H1 (cell line): ENCODE measurements around the gene BCL2A1. TPM values are rescaled to one million over a fixed set of nuclear protein-coding genes. Genes with fewer than 3 reads are reported as not detected.

Experiments
- CTCF ChIA-PET: fragments of 300-600 bp; sonication (Branson Sonifier 250); formaldehyde crosslinking; loops from one replicate; lab custom pipeline; 2021; ENCODE audit not compliant: partially characterized antibody; lab: Charles Lee
- POLR2A ChIA-PET: fragments of 300-600 bp; sonication (Branson Sonifier 250); formaldehyde crosslinking; loops from one replicate; lab custom pipeline; 2021; ENCODE audit warnings: inconsistent platforms; ENCODE audit not compliant: partially characterized antibody; lab: Charles Lee
- DNase-seq, 2 experiments: peaks; one replicate each; pipeline versions ENCODE4 v3.0.0 to v3.0.0-alpha.2; 2010 to 2022; ENCODE audit warnings: low spot score in 2 of 2, low read depth in 1 of 2, mixed read lengths in 1 of 2
- FAIRE-seq: peaks from 2 replicates; lab custom pipeline; 2011; peaks lifted over from hg19 to GRCh38; lab: Jason Lieb, UNC
- H2AFZ ChIP-seq: 2 replicates; pipeline ENCODE4 v1.8.1; 2012; ENCODE audit warnings: low read length, inconsistent platforms
- H2AK5ac ChIP-seq: 2 replicates; pipeline ENCODE4 v1.6.1; 2013; ENCODE audit warnings: low read depth, low read length
- H2BK120ac ChIP-seq: replicated peaks from 2 replicates; pipeline ENCODE3; 2013; ENCODE audit warnings: low read depth, low read length, inconsistent platforms
- H2BK12ac ChIP-seq: 2 replicates; pipeline ENCODE4 v1.6.1; 2013; ENCODE audit warnings: low read depth, low read length
- H2BK15ac ChIP-seq: 2 replicates; pipeline ENCODE4 v1.6.1; 2013; ENCODE audit warnings: low read length
- H2BK20ac ChIP-seq: 2 replicates; pipeline ENCODE4 v1.6.1; 2013; ENCODE audit warnings: low read length
- H2BK5ac ChIP-seq: 2 replicates; pipeline ENCODE4 v1.6.1; 2013; ENCODE audit warnings: low read depth, low read length
- H3K14ac ChIP-seq: 2 replicates; pipeline ENCODE4 v1.6.1; 2013; ENCODE audit warnings: inconsistent platforms; ENCODE audit not compliant: insufficient read length
- H3K18ac ChIP-seq: 2 replicates; pipeline ENCODE4 v1.6.1; 2013; ENCODE audit warnings: low read length; ENCODE audit errors: extremely low read depth
- H3K23ac ChIP-seq: 2 replicates; pipeline ENCODE4 v1.6.1; 2013; ENCODE audit warnings: inconsistent platforms; ENCODE audit not compliant: insufficient read length
- H3K23me2 ChIP-seq: 2 replicates; pipeline ENCODE4 v1.6.1; 2013; ENCODE audit warnings: low read depth, low read length
- H3K27ac ChIP-seq: 2 replicates; pipeline ENCODE4 v1.6.1; 2011; ENCODE audit warnings: low read depth, low read length, inconsistent platforms
- H3K27me3 ChIP-seq, 4 experiments: replicated peaks in 1 of 4; 1 replicate in 1 of 4; 2 replicates in 3 of 4; pipeline versions ENCODE4 v1.6.1 to v1.8.1; 2011 to 2013; ENCODE audit warnings: low read length in 3 of 4, mild to moderate bottlenecking in 3 of 4, inconsistent platforms in 2 of 4, mixed read lengths in 2 of 4, moderate library complexity in 1 of 4; ENCODE audit not compliant: control insufficient read depth in 3 of 4, insufficient read depth in 3 of 4; ENCODE audit errors: extremely low read depth in 1 of 4
- H3K36me3 ChIP-seq, 4 experiments: 2 replicates each; pipeline versions ENCODE4 v1.6.1 to v1.8.1; 2011 to 2013; ENCODE audit warnings: mild to moderate bottlenecking in 4 of 4, low read length in 3 of 4, moderate library complexity in 2 of 4, control low read depth in 1 of 4, inconsistent platforms in 1 of 4; ENCODE audit not compliant: insufficient read depth in 4 of 4, control insufficient read depth in 2 of 4
- H3K4ac ChIP-seq: replicated peaks from 2 replicates; pipeline ENCODE3; 2013; ENCODE audit warnings: low read length, low read depth, mixed read lengths, inconsistent platforms; ENCODE audit not compliant: insufficient read length
- H3K4me1 ChIP-seq, 4 experiments: replicated peaks in 1 of 4; 1 replicate in 1 of 4; 2 replicates in 3 of 4; pipeline versions ENCODE4 v1.6.1 to v1.8.1; 2011 to 2013; ENCODE audit warnings: low read length in 3 of 4, inconsistent platforms in 2 of 4, mixed read lengths in 1 of 4; ENCODE audit not compliant: insufficient read depth in 4 of 4, control insufficient read depth in 3 of 4
- H3K4me2 ChIP-seq, 2 experiments: 2 replicates each; pipeline versions ENCODE4 v1.6.1 to v1.8.1; 2011 to 2013; ENCODE audit warnings: low read depth in 2 of 2, low read length in 2 of 2, control low read depth in 1 of 2, inconsistent platforms in 1 of 2, mild to moderate bottlenecking in 1 of 2; ENCODE audit not compliant: insufficient read depth in 1 of 2
- H3K4me3 ChIP-seq, 4 experiments: fragments of 200-600, 300-600 bp in 1 of 4; sonication (generic), shearing (Covaris generic), sonication (Bioruptor Twin) in 1 of 4; 2 replicates each; pipeline versions ENCODE4 v1.5.1 to v1.8.1; 2011 to 2016; ENCODE audit warnings: low read length in 4 of 4, low read depth in 3 of 4, control low read depth in 2 of 4, inconsistent platforms in 2 of 4, mild to moderate bottlenecking in 2 of 4, mixed read lengths in 1 of 4, moderate library complexity in 1 of 4; ENCODE audit not compliant: insufficient read depth in 2 of 4; ENCODE audit errors: extremely low read depth in 1 of 4
- H3K56ac ChIP-seq: replicated peaks from 2 replicates; pipeline ENCODE3; 2013; ENCODE audit warnings: low read depth, mild to moderate bottlenecking, mixed read lengths, low read length, inconsistent platforms; ENCODE audit not compliant: insufficient read length
- H3K79me1 ChIP-seq: 2 replicates; pipeline ENCODE4 v1.6.1; 2013; ENCODE audit warnings: low read depth, low read length, control low read depth
- H3K79me2 ChIP-seq, 2 experiments: 2 replicates each; pipeline versions ENCODE4 v1.6.1 to v1.8.1; 2012 to 2013; ENCODE audit warnings: low read length in 2 of 2, mild to moderate bottlenecking in 2 of 2, inconsistent platforms in 1 of 2; ENCODE audit not compliant: insufficient read depth in 2 of 2, control insufficient read depth in 1 of 2
- H3K9ac ChIP-seq, 4 experiments: replicated peaks in 1 of 4; 1 replicate in 1 of 4; 2 replicates in 3 of 4; pipeline versions ENCODE4 v1.6.1 to v1.8.1; 2011 to 2013; ENCODE audit warnings: low read depth in 3 of 4, low read length in 3 of 4, control low read depth in 2 of 4, mild to moderate bottlenecking in 2 of 4, moderate library complexity in 2 of 4, inconsistent platforms in 1 of 4; ENCODE audit errors: extremely low read depth in 1 of 4
- H3K9me3 ChIP-seq, 2 experiments: 2 replicates each; pipeline versions ENCODE4 v1.6.1 to v1.8.1; 2012 to 2013; ENCODE audit warnings: mild to moderate bottlenecking in 2 of 2, moderate library complexity in 2 of 2, control low read depth in 1 of 2, inconsistent platforms in 1 of 2, low read depth in 1 of 2, low read length in 1 of 2, mixed read lengths in 1 of 2; ENCODE audit not compliant: insufficient read depth in 2 of 2
- H4K20me1 ChIP-seq, 2 experiments: replicated peaks in 1 of 2; 2 replicates each; pipeline versions ENCODE3 to v1.8.1; 2011 to 2013; ENCODE audit warnings: inconsistent platforms in 2 of 2, low read length in 2 of 2, mild to moderate bottlenecking in 1 of 2; ENCODE audit not compliant: insufficient read depth in 2 of 2, control insufficient read depth in 1 of 2
- H4K5ac ChIP-seq: 2 replicates; pipeline ENCODE4 v1.6.1; 2013; ENCODE audit warnings: low read length, low read depth, mixed read lengths, inconsistent platforms; ENCODE audit not compliant: insufficient read length
- H4K8ac ChIP-seq: 2 replicates; pipeline ENCODE4 v1.8.0; 2013; ENCODE audit warnings: mild to moderate bottlenecking, moderate library complexity, low read length, inconsistent platforms; ENCODE audit not compliant: insufficient read depth; ENCODE audit errors: extremely low read depth
- H4K91ac ChIP-seq: replicated peaks from 2 replicates; pipeline ENCODE3; 2013; ENCODE audit warnings: low read length, mixed read lengths, inconsistent platforms; ENCODE audit not compliant: insufficient read length
- CHD2 ChIP-seq: IDR thresholded peaks from 2 replicates; pipeline ENCODE4 v1.6.1; 2012; ENCODE audit warnings: low read length, improper control_type of control experiment
- EZH2 ChIP-seq: fragments of 200-600 bp; sonication (generic); IDR thresholded peaks from 2 replicates; pipeline ENCODE4 v1.7.1; 2012; ENCODE audit warnings: low read depth, mild to moderate bottlenecking, moderate library complexity, low read length, inconsistent platforms; ENCODE audit not compliant: severe bottlenecking
- KDM5A ChIP-seq: fragments of 200-600 bp; IDR thresholded peaks from 2 replicates; pipeline ENCODE4 v1.7.1; 2012; ENCODE audit warnings: mild to moderate bottlenecking, low read length, inconsistent platforms, mixed read lengths
- NRF1 ChIP-seq: IDR thresholded peaks from 2 replicates; pipeline ENCODE4 v1.6.1; 2011; ENCODE audit warnings: mild to moderate bottlenecking, low read depth, low read length, improper control_type of control experiment
- RNF2 ChIP-seq: fragments of 200-900, 300-1000 bp; sonication (generic); IDR thresholded peaks from 2 replicates; pipeline ENCODE4 v1.7.1; 2016; ENCODE audit warnings: borderline replicate concordance, low read depth, mild to moderate bottlenecking, antibody characterized with exemption, low read length; ENCODE audit not compliant: poor library complexity, severe bottlenecking; ENCODE audit errors: missing control alignments
- SIRT6 ChIP-seq: IDR thresholded peaks from one replicate; pipeline ENCODE4 v1.7.1; 2012; ENCODE audit warnings: low read length, inconsistent platforms
- SUZ12 ChIP-seq: fragments of 200-600 bp; sonication (generic); IDR thresholded peaks from 2 replicates; pipeline ENCODE4 v1.6.1; 2012; ENCODE audit warnings: mild to moderate bottlenecking, inconsistent platforms, low read length, moderate library complexity, mixed read lengths
- TBP ChIP-seq: IDR thresholded peaks from 2 replicates; pipeline ENCODE4 v1.6.1; 2011; ENCODE audit warnings: low read depth, low read length, improper control_type of control experiment
- WGBS, 2 experiments: shearing (Covaris generic) in 1 of 2; methylation state at CpG; one replicate each; pipeline versions ENCODE4 v1.1.6 to v1.1.7; 2013 to 2015; ENCODE audit warnings: low lambda C conversion rate in 2 of 2, mixed read lengths in 2 of 2, inconsistent platforms in 1 of 2, low coverage in 1 of 2, missing lambda C conversion rate in 1 of 2; ENCODE audit not compliant: insufficient replicate concordance in 2 of 2, insufficient coverage in 1 of 2, insufficient read length in 1 of 2; ENCODE audit errors: extremely low coverage in 1 of 2, missing lambda C conversion rate in 1 of 2; 5-methylcytosine and 5-hydroxymethylcytosine counted together
- polyA plus RNA-seq, 7 experiments: library from polyadenylated mRNA; depleted of rRNA in 3 of 7; stranded (reverse) in 5 of 7; unstranded in 2 of 7; fragments of >200 nt in 5 of 7; fragments of 200-250 nt in 2 of 7; gene quantifications; 1 replicate in 5 of 7; 2 replicates in 1 of 7; 4 replicates in 1 of 7; pipeline versions ENCODE4 v1.2.1 to v1.2.3, GENCODE V29; 2011 to 2013; ENCODE audit warnings: missing spikeins in 2 of 7, mixed read lengths in 2 of 7
- total RNA-seq: library from RNA; stranded (reverse); fragmentation: NEBNext Ultra II Directional; extraction: Animal tissue kit (Norgen Biotek cat#: 25700); gene quantifications from 2 replicates; pipeline ENCODE4 v1.2.1, GENCODE V29; 2021
- TF ChIP-seq, protein P1 (sequence below), 3 experiments: IDR thresholded peaks; 1 replicate in 2 of 3; 2 replicates in 1 of 3; pipeline versions ENCODE4 v1.5.1 to v1.6.1; 2011; ENCODE audit warnings: low read length in 3 of 3, mild to moderate bottlenecking in 3 of 3, inconsistent platforms in 2 of 3, low read depth in 1 of 3, moderate library complexity in 1 of 3; ENCODE audit not compliant: insufficient read depth in 1 of 3; ENCODE audit errors: control extremely low read depth in 1 of 3

The BCL2A1 gene
- total and polyA plus RNA-seq, 2 of the 8 experiments (the other 6 are each of a cell fraction or from before 2014, with no cell fraction given), result not detected

DNA sequence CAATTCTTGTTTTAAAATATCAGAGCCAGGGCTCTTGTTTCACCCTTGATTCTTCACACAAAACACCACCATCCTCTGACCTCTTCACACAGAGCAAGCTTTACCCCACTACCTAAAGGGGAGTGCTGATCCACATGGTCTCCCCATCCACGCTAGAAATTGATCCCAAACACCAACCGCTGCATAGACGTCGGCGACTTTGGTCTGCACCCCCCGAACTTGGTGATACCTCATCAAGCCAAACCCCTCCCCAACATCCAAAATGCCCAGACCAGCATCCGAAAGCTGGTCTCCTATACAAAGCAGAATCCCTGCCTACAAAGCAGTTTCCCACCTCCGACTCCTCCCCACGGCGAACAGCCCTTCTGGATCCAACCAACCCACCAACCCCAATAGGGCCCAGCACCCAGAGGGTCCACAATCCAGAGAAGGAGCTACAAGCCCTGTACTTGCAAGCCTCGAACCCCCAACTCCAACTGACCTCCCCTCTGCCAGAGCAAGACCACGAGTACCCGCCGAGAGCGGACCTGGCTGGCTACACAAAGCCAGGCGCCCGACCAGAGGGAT is 48.4 kb downstream of the BCL2A1 start:
- peak overlapping the region; percentile 81 for H4K91ac ChIP-seq
- peaks cover 0 to 21% (median 0%) of the 10 kb centered on the region in 4 experiments; a peak in 1 of 8 replicates for H3K36me3 ChIP-seq
- WGBS, 2 experiments, result 2% methylated on average over 15 of the region's 17 CpGs; no CpG with 5 or more reads in 1 of the 2 experiments
- FAIRE-seq, result no peak
- H2BK5ac ChIP-seq, result peak overlapping the region; percentile 95
- no peak overlapping the region for H2BK120ac ChIP-seq
- peak; percentile 10 to 68 for DNase-seq
- H4K8ac ChIP-seq, result peak overlapping the region; percentile 81; the same call in 1 of the 2 replicates
- H3K18ac ChIP-seq, result peak overlapping the region; percentile 71; the same call in 1 of the 2 replicates
- no peaks in the 10 kb centered on the region for H4K20me1 ChIP-seq
- peak overlapping the region; percentile 74 for H4K5ac ChIP-seq
- H2BK20ac ChIP-seq, result no peak overlapping the region
- H2BK12ac ChIP-seq, result peak overlapping the region; percentile 75; the same call in 1 of the 2 replicates
- ChIA-PET CTCF (interaction anchor here (0.6 to 1.6 kb wide), 11 partner anchors 9 to 541 kb away, joined by 3 to 4 read pairs (median 3); partner anchors contain the start of gene ZFAND6), POLR2A (interaction anchor here (0.7 to 4.4 kb wide), 12 partner anchors 9 to 216 kb away, joined by 3 to 42 read pairs (median 6); partner anchors contain the start of genes MTHFS and ZFAND6)
- H3K27me3 ChIP-seq, result no peaks in the 10 kb centered on the region
- peak overlapping the region; percentile 81 for H3K27ac ChIP-seq
- no peaks in the 10 kb centered on the region; a peak in 1 of 4 replicates for H3K9me3 ChIP-seq
- peak overlapping the region; percentile 92 to 99 for H3K4me2 ChIP-seq
- H3K14ac ChIP-seq, result no peak overlapping the region
- H3K79me2 ChIP-seq, result peaks cover 11 to 29% of the 10 kb centered on the region in 2 experiments; a peak in 3 of 4 replicates
- no peak overlapping the region for H2AFZ ChIP-seq
- H3K79me1 ChIP-seq, result peaks cover 6% of the 10 kb centered on the region; the same call in 1 of the 2 replicates
- no peak overlapping the region for H3K4ac ChIP-seq
- peak overlapping the region; percentile 93 to 99 (median 94) for H3K9ac ChIP-seq
- H3K4me1 ChIP-seq, result peaks cover 0 to 24% (median 11%) of the 10 kb centered on the region in 4 experiments; a peak in 5 of 7 replicates
- H3K56ac ChIP-seq, result no peak overlapping the region
- no peak overlapping the region for H3K23ac ChIP-seq
- no peak overlapping the region for H2BK15ac ChIP-seq
- H2AK5ac ChIP-seq, result peak overlapping the region; percentile 86; the same call in 1 of the 2 replicates
- H3K23me2 ChIP-seq, result peaks cover 9% of the 10 kb centered on the region; the same call in 1 of the 2 replicates
- peak overlapping the region; percentile 87 to 95 (median 90) for H3K4me3 ChIP-seq
- TF ChIP-seq NRF1 (no peak), RNF2 (no peak), SIRT6 (no peak), EZH2 (no peak), SUZ12 (no peak), KDM5A (no peak), TBP (0 out of 2 replicates have a peak, but pooled peaks have one; percentile 10), CHD2 (no peak)
- TF ChIP-seq, protein P1, sequence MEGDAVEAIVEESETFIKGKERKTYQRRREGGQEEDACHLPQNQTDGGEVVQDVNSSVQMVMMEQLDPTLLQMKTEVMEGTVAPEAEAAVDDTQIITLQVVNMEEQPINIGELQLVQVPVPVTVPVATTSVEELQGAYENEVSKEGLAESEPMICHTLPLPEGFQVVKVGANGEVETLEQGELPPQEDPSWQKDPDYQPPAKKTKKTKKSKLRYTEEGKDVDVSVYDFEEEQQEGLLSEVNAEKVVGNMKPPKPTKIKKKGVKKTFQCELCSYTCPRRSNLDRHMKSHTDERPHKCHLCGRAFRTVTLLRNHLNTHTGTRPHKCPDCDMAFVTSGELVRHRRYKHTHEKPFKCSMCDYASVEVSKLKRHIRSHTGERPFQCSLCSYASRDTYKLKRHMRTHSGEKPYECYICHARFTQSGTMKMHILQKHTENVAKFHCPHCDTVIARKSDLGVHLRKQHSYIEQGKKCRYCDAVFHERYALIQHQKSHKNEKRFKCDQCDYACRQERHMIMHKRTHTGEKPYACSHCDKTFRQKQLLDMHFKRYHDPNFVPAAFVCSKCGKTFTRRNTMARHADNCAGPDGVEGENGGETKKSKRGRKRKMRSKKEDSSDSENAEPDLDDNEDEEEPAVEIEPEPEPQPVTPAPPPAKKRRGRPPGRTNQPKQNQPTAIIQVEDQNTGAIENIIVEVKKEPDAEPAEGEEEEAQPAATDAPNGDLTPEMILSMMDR (IDR thresholded peaks at IDR 0.05; ENCODE audit: control extremely low read depth in 1 of 3, insufficient read depth in 1 of 3, low read depth in 1 of 3, low read length in 3 of 3), result no peak
